Ecto neural progenitor cell (in vitro differentiated cells): ENCODE data around the gene IL11RA.

ENCODE experiments used
- DNase-seq: peaks from one replicate; pipeline ENCODE4 v3.0.0-alpha.2; 2018; ENCODE audit warnings: low spot score

IL11RA gene

DNA sequence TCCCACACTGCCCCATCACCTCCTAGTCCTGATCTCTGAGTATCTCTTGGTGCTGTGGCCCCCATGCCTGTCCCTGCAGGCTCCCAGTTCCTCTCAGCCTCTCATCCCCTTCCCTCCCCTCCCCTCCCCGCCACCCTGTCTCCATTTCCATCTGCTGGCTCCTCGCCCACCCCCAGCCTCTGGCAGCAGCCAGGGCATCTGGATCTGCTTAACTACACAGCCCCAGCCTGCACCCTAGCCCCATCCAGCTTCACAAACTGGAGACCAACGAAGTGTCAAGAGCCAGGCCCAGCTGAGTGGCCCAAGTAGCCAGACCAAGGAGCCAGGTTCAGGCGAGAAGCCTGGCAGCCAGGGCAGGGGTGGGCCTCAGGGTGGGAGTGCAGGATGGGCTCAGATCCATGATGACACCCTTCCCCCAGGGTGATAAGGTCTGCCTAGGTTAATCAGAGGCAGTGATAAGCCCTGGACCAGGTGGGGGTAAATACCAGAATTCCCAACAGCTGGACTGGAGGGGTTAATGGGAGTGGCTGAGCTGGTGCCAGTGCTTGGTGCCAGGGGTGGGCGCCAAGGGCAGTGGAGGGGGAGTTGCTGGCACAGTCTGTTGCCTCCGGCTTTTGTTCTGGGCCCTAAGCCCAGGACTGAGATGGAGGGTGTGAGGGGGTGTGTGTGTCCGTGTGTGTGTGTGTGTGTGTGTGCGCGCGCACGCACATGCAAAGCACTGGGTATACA is 2.5 kb downstream of the IL11RA start:
- DNase-seq, result peak; percentile 39

DNA sequence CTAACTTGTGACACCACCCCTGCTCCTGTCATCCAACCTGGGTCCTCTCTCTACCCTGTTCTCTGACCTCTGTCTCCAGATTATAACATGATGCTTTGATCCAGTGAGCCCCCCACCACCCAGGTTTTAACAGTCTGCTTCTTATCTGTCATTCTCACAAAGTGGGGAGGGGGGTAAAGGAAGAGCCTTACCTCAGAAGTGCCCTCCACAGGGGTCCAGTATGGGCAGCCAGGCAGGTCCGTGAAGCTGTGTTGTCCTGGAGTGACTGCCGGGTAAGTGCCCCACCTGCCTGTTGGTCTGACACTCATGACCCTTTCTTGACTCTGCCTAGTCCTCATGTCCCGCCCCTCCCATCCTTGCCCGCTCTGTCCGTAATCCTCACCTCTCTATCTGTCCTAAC is 3.4 kb downstream of the IL11RA start:
- no peak for DNase-seq

DNA sequence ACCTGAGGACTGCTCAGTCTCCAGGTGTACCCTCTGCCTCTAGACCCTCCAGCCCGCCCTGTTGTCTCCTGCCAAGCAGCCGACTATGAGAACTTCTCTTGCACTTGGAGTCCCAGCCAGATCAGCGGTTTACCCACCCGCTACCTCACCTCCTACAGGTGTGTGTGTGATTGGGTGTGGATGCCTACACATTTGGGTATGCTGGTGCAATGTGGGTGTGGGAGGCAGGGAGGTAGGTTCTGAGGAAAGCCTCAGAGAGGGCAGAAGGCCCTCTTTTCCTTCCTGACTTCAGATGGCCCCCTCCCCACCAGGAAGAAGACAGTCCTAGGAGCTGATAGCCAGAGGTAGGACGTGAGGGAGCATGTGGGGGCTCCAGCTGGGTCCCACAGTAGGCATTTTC is 5.0 kb downstream of the IL11RA start:
- DNase-seq, result no peak

DNA sequence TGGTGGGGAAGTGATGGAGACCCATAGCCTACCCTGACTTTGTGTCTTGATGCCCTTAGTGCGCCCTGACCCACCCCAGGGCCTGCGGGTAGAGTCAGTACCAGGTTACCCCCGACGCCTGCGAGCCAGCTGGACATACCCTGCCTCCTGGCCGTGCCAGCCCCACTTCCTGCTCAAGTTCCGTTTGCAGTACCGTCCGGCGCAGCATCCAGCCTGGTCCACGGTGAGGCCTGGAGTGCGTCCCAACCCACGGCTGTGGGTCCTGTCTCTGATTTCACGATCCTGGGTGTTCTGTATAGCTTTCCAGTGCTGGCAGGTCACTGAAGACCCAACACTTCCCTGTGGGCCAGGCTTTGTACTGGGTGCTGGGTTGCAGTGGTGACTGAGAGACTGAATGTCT is 6.5 kb downstream of the IL11RA start:
- no peak for DNase-seq

DNA sequence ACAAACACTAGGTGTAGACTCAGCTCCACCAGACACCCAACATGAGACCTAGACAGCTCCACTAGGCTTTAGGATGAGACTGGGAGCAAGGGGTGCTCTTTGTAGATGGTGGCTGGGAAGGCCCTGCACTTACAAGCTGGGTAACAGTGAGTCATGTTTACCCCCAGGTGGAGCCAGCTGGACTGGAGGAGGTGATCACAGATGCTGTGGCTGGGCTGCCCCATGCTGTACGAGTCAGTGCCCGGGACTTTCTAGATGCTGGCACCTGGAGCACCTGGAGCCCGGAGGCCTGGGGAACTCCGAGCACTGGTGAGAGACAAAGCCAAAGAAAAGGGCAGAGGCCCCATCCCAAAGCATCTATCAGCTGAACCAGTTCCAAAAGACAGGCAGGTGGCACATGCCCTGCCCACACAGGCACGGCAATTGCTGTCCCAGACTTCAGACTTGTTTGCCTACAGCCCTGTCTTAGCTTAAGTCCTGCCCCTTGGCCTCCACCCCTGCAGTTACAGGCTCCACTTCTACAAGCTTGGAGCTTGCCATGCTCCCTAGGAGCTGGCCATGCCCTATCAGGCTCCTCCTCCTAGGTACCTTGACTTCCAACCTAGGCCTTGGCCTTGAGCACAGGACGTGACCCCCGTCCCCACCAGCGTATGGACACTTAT is 7.7 kb downstream of the IL11RA start:
- DNase-seq, result no peak

DNA sequence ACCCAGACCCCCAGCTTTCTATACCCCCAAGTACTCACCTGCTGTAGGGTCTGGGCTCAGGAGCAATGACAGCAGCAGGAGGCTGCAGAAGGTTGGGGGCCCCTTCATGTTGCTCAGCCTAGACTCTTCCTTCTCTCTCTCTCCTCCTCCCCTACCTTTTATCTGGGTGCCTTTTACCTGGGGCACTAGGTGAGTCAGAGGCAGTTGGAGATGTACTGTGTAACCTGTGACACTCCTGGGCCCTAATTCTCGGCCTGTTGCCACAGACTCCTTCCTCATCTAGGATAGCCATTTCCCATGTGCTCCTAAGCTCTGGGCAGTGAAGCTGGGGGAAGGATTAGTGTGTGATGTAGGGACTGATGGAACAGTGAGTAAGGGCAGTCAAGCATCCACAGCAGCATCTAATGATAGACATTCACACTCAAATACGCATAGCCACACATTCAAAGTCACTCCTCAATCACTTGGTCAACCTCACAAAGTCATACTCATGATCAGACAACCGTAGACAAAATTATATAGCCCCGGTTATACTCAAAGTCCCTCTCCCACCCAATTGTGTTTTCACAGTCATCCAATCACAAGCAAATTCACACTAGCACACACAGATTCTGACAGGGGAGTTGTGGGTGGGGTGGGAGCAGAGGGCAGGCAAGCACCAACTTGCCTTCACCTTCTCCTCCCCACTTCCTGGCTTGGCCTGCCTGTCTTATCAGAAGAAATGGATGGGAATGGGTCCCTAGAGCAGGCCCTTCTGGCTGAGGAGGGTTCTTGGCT is 10.7 kb downstream of the IL11RA start, which contains the start of gene CCL27:
TSS of gene CCL27 (minus strand) at position 132 of the 777 bp plus-strand sequence. CDS start at position 108, 24 bp downstream.
- no peak for DNase-seq

DNA sequence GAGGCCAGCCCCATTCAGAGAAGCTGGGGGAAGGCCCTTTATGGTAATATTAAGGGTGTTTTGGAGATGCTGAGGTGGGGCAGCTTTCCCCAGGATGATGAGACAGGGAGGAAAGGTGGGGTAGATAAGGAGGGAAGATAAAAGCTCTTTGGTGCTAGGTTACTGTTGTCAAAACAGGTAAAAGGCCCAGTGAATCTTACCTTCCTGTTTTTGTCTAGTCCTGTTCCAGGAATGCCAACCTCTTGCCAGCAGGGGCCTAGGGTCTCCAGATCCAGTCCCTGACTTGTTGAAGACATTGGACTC is 11.3 kb downstream of the IL11RA start:
- DNase-seq, result no peak

DNA sequence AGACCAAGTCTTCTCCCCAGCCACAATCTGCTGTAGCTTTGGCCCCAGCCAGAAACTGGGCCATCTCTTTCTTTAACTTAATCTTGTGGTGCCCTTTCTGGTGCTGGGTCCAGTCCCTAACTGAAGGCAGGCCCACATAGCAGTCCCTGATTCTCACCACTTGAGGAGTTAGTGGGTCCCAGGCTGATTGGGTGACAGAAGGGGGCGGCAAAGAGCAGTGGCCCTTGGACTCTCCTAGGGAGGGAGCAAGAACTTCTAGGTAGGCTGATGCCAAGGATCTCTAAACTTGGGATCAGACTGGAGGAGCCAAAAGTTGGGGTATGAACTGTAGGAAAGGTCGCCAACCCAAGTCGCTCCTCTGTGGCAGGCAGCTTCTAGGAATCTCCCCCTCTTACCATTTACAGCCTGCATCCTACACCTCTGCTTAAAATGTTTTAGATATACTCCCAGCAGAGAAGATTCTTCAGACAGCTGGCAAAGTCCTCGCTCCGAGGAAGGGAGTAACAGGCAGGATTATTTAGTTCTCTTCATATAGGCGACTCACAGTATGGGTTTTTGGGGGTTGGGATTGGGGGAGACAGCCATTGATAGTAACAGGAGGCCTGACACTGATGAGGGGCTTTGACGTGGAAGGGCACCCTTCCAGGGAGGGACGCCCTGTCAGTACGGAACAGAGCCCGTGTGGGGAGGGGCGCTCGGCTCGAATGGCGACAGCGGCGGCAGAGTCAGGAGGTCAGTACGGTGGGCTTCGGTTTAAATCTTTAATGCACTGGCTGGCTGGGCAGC is 12.5 kb downstream of the IL11RA start:
- peak; percentile 88 for DNase-seq

DNA sequence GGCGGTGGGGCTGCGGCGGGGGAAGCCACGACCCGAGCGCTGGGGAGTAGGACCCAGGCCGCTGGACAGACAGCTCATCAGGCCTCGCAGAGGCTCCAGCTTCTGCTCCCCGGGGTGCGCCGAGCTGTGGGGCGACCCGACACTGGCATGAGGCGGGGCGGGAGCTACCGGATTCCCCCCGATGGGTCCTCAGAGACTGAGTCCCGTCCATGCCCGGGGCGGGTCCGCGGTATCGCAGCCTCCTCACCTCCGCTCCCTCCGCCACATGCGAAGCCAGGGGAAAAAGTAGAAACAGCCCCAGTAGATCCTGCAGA is 13.0 kb downstream of the IL11RA start:
- DNase-seq, result no peak

DNA sequence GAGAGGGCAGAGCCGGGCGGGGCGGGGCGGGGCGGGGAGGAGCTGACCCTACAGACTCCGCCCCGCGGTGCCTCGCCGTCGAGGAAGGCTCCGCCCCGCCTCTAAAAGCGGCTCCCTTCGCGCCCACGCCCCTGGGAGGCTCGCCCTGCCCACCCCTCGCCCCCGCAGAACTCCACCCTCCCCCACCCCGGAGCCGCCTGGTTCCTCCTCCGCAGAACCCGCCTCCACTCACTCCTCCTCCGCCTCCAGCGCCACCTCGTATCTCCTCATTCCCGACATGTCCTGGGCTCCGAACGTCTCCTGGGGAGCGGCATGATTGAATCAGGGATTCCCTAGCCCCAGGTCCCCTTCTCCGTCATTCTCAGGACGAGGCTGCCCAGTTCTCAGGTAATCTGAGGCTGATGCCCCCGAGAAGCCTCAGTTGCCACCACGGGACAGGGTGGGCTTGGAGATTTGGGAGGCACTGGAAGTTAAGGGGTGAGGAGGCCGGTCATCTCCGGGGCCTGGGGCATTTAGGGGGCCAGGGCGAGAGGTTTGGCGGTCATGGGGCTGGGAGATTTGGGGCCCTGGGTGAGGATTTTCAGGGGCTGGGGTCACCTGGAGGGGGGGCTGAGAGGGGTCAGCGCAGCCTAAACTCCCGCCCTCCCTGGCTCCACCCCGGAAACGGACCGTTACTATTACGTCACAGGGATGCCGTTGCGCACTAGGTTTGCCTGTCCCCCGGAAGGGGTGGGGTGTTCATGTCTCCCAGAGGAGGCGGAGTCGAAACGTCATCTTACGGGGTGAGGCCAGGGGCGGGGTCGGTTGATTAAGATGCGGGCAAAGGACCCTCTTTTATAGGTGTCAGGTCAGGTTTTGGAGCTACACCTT is 13.6 kb downstream of the IL11RA start:
- peak; percentile 95 for DNase-seq

DNA sequence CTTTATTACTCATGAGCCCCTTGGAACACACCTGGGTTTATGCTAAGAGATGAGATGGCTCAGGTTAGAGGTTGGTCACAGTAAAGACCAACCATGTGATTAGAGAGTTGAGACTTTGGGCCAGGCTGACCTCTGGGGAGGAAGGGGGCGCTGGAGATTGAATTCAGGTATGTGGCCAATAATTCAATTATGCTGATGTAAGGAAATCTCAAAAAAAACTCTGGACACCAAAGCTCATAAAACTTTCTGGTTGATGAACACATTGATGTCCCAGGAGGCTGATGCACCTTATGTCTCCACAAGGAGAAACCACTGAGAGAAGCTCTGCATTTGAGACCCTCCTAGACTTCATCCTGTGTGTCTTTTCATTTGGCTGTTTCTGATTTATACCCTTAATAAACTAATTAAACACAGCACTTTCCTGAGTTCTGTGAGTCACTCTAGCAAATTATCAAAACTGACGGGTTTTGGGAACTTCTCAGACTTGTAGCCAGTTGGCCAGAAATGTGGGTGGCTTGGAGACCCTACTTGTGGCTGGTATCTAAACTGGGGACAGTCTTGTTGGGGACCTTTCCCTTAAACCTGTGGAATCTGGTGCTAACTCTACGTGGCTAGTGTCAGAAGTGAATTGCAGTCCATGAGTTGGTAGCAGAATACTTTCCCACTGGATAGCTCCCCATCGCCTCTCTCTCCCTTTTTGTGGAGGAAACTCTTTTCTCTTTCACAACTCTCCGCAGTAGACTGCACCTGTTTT is 18.0 kb downstream of the IL11RA start:
- DNase-seq, result no peak

DNA sequence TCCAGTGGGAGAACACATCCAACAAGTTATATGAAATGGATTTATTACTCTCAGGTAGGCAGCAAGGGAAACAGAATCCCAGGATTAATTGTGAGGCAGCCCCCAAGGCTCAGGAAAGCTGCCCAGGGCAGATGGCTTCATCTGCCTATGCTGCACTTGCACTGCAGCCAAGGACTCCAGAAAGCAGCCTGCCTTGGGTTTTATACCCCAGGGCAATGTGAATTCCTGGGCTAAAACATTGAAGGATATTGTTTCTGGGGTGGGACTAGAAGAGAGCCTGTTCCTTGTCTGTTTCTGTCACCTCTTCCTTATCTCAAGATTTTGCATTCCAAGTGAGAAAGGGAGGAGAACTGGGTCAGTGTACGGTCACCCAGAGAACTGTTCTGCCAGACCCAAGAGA is 19.3 kb downstream of the IL11RA start:
- no peak for DNase-seq

DNA sequence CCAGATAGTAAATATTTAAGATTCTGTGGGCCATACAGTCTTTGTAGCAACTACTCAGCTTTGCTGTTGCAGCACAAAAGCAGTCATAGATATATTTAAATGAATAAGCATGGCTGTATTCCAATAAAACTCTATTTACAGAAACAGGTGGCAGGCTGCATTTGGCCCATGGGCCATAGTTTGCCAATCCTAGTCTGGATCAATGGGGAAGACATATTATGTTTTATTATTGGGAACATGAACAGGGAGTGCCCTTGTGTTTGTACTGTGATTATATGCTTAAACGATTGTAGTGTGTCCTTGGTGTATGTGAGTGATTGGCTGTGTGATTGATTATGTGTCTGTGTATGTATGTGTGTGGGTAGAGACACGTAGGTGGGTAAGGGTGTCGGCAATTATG is 22.5 kb downstream of the IL11RA start:
- DNase-seq, result no peak

DNA sequence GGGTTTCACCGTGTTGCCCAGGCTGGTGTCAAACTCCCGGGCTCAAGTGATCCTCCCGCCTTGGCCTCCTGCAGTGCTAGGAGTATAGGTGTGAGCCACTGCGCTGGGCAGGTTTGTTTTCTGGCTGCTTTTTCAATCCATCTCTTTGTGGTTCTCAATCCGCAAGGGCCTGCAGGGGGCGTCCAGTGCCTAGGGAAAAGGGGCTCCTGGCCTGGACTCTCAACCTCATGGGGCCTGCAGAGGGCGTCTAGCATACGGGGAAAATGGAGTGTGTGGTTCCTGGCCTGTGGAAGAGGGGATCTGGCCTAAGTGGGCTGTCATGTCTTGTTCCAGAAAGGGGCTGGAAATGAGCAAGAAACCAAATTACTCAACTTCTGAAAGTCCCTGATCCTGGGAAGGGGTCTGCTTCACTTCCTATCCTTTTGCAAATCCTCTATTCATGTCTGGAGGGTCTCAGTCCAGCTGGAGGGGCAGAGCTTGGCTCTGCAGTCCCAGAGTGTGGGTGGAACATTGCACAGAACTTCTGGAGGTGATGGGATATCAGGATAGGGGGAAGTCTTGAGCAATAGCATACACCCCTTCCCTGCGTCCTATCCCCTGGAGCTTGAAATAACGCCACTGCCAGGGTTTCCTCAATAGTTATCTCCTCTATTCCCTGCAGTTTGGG is 23.2 kb downstream of the IL11RA start:
- DNase-seq, result peak; percentile 85

DNA sequence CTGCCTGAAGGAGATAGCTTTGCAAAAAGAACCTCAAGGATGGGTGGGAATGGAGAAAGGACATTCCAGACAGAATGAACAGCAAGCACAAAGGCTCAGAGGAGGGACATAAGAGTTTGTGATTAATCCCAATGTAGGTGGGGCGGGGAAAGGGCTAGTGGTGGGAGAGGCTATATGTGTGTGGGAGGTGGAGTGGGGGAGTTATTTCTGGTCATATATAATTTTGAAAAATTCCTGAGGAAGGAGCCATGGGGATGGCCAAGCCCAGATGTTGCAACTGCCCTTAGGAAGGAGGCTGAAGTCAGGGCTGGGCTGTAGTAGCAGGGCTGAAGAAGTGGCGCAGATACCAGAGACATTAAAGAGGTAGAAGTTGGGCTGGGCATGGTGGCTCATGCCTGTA is 23.9 kb downstream of the IL11RA start:
- no peak for DNase-seq

DNA sequence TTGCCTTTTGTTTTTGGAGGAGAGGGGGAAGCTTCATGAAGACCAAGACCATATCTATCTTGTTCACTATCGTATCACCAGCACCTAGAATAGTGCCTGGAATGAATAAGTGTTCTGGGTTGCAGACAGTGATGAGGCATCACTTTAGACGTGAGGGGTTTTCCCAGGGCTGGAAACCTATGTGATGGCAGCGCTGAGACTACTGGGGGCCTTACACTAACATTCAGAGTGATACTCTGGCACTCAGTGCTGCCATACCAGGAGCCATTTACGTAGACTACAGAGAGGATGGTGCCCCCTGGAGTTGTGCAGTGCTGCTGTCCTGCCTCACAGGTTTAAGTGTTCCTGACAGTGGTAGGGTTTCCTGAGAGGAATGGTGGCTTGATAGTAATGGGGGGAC is 32.2 kb downstream of the IL11RA start:
- no peak for DNase-seq

DNA sequence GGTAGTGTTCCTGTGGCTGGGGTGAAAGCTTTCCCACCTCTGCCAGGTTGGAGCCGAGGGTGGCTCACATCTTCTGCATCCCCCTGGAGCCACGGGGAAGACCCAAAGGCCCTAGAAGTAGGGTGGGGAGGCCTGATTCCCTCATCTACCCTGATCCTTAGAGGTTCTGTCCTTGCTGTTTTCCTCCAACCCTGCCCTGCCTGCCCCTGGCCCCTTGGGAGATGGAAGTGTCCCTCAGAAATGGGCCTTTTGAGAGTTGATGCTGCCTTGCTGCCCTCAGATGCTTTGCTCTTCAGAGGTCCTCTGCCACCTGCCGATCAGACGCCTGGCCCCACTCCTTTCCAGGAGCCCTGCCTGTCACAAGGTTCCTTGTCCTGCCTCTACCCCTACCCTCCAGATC is 32.8 kb downstream of the IL11RA start:
- DNase-seq, result no peak

DNA sequence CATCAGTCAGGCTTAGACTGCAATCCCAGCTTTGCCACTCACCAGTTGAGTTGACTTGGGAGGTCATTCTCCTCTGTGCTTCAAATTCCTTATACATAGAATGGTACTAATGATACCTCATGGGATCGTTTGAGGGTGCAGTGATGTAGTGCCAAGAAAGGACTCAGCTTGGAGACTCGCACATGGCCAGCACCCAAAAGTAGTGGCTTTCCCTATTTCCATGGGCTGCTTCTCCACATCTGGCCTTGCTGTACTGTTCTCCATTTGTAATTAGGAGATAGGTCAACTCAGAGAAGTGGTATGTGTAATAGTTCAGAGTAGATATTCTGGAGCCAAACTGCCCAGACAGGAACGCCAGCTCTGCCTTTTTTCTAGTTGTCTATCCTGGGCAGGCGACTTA is 33.6 kb downstream of the IL11RA start:
- DNase-seq, result no peak

DNA sequence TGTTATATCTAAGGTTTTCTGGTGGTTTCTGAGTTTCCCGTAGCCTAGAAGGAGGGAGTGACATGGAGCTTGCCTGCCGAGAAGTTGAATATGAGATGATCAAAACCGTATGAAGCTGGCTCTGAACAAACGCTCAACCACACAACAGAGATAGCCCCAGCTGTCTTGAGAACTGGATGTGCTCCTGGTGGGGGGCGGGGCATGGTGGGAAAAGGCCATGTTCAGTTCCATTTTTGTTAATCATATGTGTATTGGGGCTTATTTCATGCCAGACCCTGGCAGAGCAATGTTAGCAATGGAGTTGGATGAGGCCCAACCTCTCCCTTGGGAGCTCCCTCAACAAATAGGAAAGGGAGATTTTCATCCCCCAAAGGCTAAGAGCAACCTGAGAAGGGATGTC is 34.2 kb downstream of the IL11RA start:
- DNase-seq, result no peak

DNA sequence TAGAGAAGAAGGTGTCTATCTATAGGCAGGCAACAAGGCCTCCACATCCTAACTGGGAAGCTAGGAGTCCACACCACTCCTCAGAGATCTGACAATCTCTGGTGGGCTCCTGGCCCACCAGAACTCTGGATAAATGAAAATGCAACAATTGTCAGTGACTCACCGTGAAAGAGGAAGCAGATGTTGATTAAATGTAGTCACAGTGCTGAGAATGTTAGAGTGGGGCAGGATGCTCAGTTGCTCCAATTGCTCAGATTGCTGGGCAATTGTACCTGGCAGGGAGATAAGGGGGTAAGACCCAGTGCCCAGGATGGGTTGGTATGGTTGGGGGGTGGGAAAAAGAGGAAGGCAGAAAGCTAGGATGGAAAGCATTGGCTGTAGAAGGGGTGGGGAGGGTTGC is 34.7 kb downstream of the IL11RA start:
- no peak for DNase-seq
